ENCODE data around the gene IFT81. TPM values are rescaled to one million over a fixed set of nuclear protein-coding genes. Genes with fewer than 3 reads are reported as not detected.

The IFT81 gene
- total RNA-seq, 1 donor from 2014 or later = 18.3 TPM

DNA sequence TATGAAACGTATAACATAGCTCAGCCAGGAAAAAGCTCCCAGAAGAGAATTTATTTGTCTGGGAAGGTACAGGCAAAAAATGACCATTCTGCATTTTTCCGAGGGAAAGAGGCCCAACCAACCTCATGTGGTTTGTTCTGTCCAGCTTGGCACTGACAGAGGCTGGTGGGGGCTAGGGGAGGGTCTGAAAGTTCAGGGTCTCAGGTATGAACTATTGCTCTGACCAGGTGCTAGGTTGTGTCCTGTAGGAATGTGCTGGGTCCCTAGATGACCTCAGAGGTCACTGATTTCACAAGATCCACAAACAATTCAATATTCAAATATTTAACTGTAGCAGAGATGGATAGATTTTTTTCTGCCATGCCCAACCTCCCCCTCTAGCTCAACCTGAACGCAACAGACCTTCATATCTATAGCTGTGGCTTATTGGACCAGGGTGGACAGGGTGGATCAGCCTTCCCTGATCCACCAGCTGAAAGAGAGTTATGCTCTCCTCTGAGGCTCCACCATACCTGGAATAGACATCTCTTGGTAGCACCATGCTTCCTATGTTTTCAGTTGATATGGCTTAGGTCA, 32.9 kb upstream of the IFT81 start:
- no peaks in the 10 kb centered on the region for H3K27me3 ChIP-seq (ENCODE audit: control insufficient read depth in 3 of 3, insufficient read depth in 3 of 3, low read length in 3 of 3)

DNA sequence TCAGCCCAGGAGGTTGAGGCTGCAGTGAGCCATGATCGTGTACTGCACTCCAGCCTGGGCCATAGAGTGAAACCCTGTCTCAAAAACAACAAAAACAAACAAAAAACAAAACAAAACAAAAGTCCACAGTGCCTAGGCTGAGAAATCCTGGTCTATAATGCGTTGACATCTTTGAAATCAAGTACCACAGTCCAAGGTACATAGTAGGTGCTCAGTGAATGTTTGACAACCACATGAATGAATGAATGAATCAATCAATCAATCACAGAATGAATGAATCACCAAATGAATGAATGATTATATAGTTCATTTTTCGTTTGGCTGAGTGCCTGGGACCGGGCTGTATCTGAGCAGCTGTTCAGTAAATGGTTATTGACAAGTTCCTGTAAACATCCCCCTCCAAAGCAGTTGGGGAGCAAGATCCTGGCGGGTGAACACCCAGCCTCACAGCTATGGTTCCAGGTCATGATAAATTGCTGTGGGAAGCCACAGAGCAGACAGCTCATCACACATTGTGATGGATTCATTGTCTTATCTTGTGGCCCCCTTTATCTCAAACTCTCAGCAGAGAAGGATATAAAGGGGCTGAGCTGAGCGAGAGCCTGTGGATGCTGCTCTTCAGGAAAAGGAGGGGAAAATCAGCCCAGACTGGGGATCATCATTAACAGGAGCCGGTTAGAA, 30.4 kb upstream of the IFT81 start:
- no peak overlapping the region for H3K27ac ChIP-seq (ENCODE audit: low read depth, low read length)
- H3K9me3 ChIP-seq (ENCODE audit: control insufficient read depth in 3 of 3, low read length in 3 of 3) = no peaks in the 10 kb centered on the region
- no peaks in the 10 kb centered on the region for H3K4me1 ChIP-seq (ENCODE audit: control insufficient read depth in 3 of 3, insufficient read depth in 3 of 3, low read length in 3 of 3)
- H3K4me3 ChIP-seq (ENCODE audit: low read length in 3 of 3) = no peak overlapping the region
- H3K27me3 ChIP-seq (ENCODE audit: control insufficient read depth in 3 of 3, insufficient read depth in 3 of 3, low read length in 3 of 3) = no peaks in the 10 kb centered on the region
- H3K36me3 ChIP-seq (ENCODE audit: control insufficient read depth in 3 of 3, insufficient read depth in 3 of 3, low read length in 3 of 3) = no peaks in the 10 kb centered on the region
- H3K9ac ChIP-seq (ENCODE audit: low read depth in 1 of 3, low read length in 3 of 3) = no peak overlapping the region

More for the DNA sequence above, 32.9 kb upstream of the IFT81 start:
- Histone ChIP-seq H3K27ac (ENCODE audit: low read depth, low read length) (no peak overlapping the region), H3K9ac (ENCODE audit: low read depth in 1 of 3, low read length in 3 of 3) (no peak overlapping the region), H3K4me1 (ENCODE audit: control insufficient read depth in 3 of 3, insufficient read depth in 3 of 3, low read length in 3 of 3) (no peaks in the 10 kb centered on the region), H3K36me3 (ENCODE audit: control insufficient read depth in 3 of 3, insufficient read depth in 3 of 3, low read length in 3 of 3) (no peaks in the 10 kb centered on the region), H3K4me3 (ENCODE audit: low read length in 3 of 3) (no peak overlapping the region), H3K9me3 (ENCODE audit: control insufficient read depth in 3 of 3, low read length in 3 of 3) (no peaks in the 10 kb centered on the region)

DNA sequence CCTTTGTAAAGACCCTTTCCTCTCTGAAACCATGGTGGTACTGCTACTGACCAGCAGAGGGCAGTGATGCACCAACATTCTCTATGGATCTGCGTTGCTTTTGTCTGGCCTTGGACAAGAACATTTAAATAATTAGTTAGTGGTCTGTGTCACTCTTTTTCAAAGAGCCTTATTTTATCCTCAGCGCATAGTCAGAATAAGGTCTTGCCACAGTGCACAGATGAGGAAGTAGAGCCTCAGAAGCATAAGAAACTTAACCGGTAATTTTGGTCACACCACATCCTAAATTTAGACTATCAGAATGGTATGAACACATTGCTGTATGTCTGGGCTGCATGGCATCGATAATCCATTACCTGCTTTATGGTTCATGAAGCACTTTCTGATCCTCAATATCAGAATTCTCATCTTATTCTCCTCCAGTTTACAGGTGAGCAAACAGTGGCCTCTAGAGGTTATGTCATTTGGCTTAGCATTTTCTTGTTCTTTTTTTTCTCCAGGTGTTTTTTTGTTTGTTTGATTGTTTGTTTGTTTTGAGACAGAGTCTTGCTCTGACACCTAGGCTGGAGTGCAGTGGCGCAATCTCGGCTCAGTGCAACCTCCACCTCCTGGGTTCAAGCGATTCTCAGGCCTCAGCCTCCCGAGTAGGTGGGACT, 23.7 kb upstream of the IFT81 start:
- Histone ChIP-seq H3K4me3 (ENCODE audit: low read length in 3 of 3) (peak overlapping the region in 1 of 3 donors; percentile 51), H3K27ac (ENCODE audit: low read depth, low read length) (no peak overlapping the region), H3K9ac (ENCODE audit: low read depth in 1 of 3, low read length in 3 of 3) (peak overlapping the region in 1 of 3 donors; percentile 17)

DNA sequence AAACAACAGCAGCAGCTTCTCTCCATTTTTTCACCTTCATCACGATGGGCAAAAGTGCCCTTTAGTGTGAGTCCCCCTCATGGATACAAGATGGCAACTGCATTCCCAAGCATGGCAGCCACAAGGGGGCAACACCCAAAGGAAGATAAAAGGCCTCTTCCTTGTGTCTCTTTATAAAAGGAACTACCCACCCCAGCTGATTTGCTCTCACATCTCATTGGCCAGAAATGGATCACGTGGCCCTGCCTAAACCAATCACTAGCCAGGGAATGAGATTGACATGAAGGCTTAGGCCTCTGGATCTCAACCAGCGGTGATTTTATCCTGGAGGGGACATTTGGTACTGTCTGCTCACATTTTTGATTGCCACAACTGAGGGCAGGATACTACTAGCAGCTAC, 21.9 kb upstream of the IFT81 start:
- H3K27ac ChIP-seq (ENCODE audit: low read depth, low read length) = no peak overlapping the region
- no peak overlapping the region for H3K4me3 ChIP-seq (ENCODE audit: low read length in 3 of 3)
- no peaks in the 10 kb centered on the region for H3K27me3 ChIP-seq (ENCODE audit: control insufficient read depth in 3 of 3, insufficient read depth in 3 of 3, low read length in 3 of 3)
- H3K4me1 ChIP-seq (ENCODE audit: control insufficient read depth in 3 of 3, insufficient read depth in 3 of 3, low read length in 3 of 3) = peaks cover 5 to 10% (median 8%) of the 10 kb centered on the region in 3 donors
- H3K9me3 ChIP-seq (ENCODE audit: control insufficient read depth in 3 of 3, low read length in 3 of 3) = no peaks in the 10 kb centered on the region
- H3K9ac ChIP-seq (ENCODE audit: low read depth in 1 of 3, low read length in 3 of 3) = no peak overlapping the region
- H3K36me3 ChIP-seq (ENCODE audit: control insufficient read depth in 3 of 3, insufficient read depth in 3 of 3, low read length in 3 of 3) = no peaks in the 10 kb centered on the region

More for the DNA sequence above, 23.7 kb upstream of the IFT81 start:
- H3K27me3 ChIP-seq (ENCODE audit: control insufficient read depth in 3 of 3, insufficient read depth in 3 of 3, low read length in 3 of 3) = no peaks in the 10 kb centered on the region
- H3K9me3 ChIP-seq (ENCODE audit: control insufficient read depth in 3 of 3, low read length in 3 of 3) = no peaks in the 10 kb centered on the region
- H3K36me3 ChIP-seq (ENCODE audit: control insufficient read depth in 3 of 3, insufficient read depth in 3 of 3, low read length in 3 of 3) = no peaks in the 10 kb centered on the region
- H3K4me1 ChIP-seq (ENCODE audit: control insufficient read depth in 3 of 3, insufficient read depth in 3 of 3, low read length in 3 of 3) = peaks cover 5 to 10% (median 7%) of the 10 kb centered on the region in 3 donors

DNA sequence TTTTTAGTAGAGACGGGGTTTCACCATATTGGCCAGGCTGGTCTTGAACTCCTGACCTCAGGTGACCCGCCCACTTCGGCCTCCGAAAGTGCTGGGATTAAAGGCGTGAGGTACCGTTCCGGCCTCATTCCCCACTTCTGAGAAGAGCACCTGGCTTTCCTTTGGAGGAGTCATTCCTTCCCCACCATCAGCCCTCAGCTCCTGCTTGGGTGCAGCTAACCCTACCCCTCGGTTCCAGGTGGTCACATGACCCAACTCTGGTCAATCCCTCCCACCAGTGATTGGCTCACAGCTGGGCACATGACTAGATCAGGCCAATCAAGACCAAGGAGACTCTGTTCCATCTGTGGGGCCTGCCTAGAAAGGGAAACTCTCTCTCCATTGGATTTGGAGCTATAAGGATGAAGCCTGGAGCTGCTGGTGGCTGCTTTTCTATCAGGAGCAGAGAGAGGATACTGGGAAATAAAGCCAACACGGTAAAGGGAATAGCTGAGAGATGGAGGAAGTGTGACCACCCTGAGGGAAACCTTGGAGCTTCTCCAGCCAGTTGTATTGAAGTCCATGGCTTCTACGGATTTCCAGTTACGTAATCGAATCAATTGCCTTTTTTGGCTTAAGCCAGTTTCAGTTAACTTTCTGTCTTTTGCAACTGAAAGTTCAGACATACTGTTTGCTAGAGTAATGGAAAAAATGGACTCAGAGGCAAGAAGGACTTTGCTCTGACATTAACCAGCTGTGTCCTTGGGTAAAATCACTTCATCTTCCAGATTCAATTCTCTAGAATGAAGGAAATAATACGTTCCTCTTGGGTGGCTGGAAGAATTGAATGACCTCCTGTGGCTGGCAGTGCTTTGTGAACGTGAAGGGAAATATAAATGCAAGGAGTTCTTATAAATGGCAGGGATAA, 19.7 kb upstream of the IFT81 start:
- H3K36me3 ChIP-seq (ENCODE audit: control insufficient read depth in 3 of 3, insufficient read depth in 3 of 3, low read length in 3 of 3) = no peaks in the 10 kb centered on the region
- no peak overlapping the region for H3K9ac ChIP-seq (ENCODE audit: low read depth in 1 of 3, low read length in 3 of 3)
- no peak overlapping the region for H3K4me3 ChIP-seq (ENCODE audit: low read length in 3 of 3)
- H3K27ac ChIP-seq (ENCODE audit: low read depth, low read length) = peak overlapping the region; percentile 41
- no peaks in the 10 kb centered on the region for H3K27me3 ChIP-seq (ENCODE audit: control insufficient read depth in 3 of 3, insufficient read depth in 3 of 3, low read length in 3 of 3)
- H3K4me1 ChIP-seq (ENCODE audit: control insufficient read depth in 3 of 3, insufficient read depth in 3 of 3, low read length in 3 of 3) = peaks cover 18 to 30% (median 29%) of the 10 kb centered on the region in 3 donors
- H3K9me3 ChIP-seq (ENCODE audit: control insufficient read depth in 3 of 3, low read length in 3 of 3) = no peaks in the 10 kb centered on the region

DNA sequence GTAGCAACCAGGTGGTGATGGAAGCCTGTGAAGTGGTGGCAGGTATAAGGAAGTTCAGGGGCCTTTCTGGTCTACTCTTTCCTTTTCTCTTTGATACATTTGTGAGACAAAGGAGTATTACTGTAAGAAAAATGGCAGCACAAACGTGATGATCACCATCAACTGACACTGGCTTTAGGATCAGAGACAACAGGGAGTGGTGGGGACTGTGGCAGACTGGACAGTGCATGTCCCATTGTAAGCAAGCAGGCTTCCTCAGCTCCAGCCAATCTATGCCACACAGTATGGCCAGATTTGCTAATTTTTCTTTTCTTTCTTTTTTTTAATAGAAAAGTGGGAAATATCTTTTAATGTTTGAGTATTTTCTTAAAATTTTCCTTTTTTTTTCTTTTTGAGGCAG, 19.0 kb upstream of the IFT81 start:
- Histone ChIP-seq H3K27me3 (ENCODE audit: control insufficient read depth in 3 of 3, insufficient read depth in 3 of 3, low read length in 3 of 3) (no peaks in the 10 kb centered on the region), H3K36me3 (ENCODE audit: control insufficient read depth in 3 of 3, insufficient read depth in 3 of 3, low read length in 3 of 3) (no peaks in the 10 kb centered on the region), H3K9me3 (ENCODE audit: control insufficient read depth in 3 of 3, low read length in 3 of 3) (no peaks in the 10 kb centered on the region), H3K27ac (ENCODE audit: low read depth, low read length) (peak overlapping the region; percentile 41), H3K4me1 (ENCODE audit: control insufficient read depth in 3 of 3, insufficient read depth in 3 of 3, low read length in 3 of 3) (peaks cover 23 to 35% (median 34%) of the 10 kb centered on the region in 3 donors), H3K4me3 (ENCODE audit: low read length in 3 of 3) (no peak overlapping the region), H3K9ac (ENCODE audit: low read depth in 1 of 3, low read length in 3 of 3) (no peak overlapping the region)

DNA sequence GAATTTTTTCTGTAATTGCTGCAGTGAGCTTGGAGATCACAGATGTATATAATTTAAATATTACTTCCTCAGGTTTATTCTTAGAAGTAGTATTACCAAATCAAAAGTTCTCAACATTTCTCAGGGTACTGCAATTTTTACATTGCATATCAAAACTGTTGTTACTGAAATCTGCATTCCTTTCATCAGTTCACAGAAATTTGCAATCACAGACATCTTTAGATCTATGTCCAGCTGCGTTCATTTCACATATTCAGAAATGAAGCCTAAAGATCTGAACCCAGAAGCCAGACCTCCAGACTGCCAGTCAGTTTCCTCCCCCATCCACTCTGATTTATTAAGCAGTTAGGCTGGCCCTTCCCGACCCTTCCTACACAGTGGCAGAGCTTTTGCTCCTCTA, 18.2 kb upstream of the IFT81 start:
- Histone ChIP-seq H3K9me3 (ENCODE audit: control insufficient read depth in 3 of 3, low read length in 3 of 3) (no peaks in the 10 kb centered on the region), H3K27ac (ENCODE audit: low read depth, low read length) (no peak overlapping the region), H3K9ac (ENCODE audit: low read depth in 1 of 3, low read length in 3 of 3) (no peak overlapping the region), H3K27me3 (ENCODE audit: control insufficient read depth in 3 of 3, insufficient read depth in 3 of 3, low read length in 3 of 3) (no peaks in the 10 kb centered on the region), H3K4me3 (ENCODE audit: low read length in 3 of 3) (no peak overlapping the region), H3K4me1 (ENCODE audit: control insufficient read depth in 3 of 3, insufficient read depth in 3 of 3, low read length in 3 of 3) (peaks cover 19 to 34% (median 29%) of the 10 kb centered on the region in 3 donors), H3K36me3 (ENCODE audit: control insufficient read depth in 3 of 3, insufficient read depth in 3 of 3, low read length in 3 of 3) (no peaks in the 10 kb centered on the region)

DNA sequence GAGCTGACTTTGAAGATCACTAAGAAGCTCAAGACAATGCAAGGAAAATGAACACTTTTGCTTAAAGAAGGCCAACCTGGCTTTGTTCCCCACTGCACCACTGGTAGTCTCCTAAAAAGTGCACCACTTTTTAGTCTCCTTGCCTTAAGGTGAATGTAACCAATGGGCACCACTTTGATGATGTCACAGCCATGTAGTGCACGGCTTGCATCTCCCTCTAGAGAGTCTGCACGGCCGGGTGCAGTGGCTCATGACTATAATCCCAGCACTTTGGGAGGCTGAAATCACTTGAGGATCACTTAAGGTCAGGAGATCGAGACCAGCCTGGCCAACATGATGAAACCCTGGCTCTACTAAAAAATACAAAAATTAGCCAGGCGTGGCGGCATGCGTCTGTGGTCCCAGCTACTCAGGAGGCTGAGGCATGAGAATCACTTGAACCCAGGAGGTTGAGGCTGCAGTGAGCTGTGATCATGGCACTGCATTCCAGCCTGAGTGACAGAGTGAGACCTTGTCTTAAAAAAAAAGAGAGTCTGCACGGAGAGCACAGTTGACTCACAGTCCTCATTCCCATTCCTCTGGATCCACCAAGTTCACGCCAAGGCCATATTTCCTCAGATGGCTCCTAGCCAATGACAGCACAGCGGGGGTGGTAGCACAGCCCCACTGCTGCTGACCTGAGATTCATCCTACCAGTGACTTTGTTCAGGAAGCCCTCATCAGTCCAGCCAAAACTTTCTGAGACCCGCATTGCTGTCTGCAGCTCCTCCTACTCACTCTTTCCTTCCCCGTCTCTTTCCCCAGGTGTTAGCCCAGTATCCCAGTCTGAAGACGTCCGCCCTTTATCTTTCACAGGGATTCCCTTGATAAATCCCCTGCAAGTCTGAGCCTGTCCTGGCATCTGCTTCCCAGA, 16.5 kb upstream of the IFT81 start:
- Histone ChIP-seq H3K27ac (ENCODE audit: low read depth, low read length) (peak overlapping the region; percentile 86), H3K27me3 (ENCODE audit: control insufficient read depth in 3 of 3, insufficient read depth in 3 of 3, low read length in 3 of 3) (no peaks in the 10 kb centered on the region), H3K9ac (ENCODE audit: low read depth in 1 of 3, low read length in 3 of 3) (no peak overlapping the region), H3K36me3 (ENCODE audit: control insufficient read depth in 3 of 3, insufficient read depth in 3 of 3, low read length in 3 of 3) (no peaks in the 10 kb centered on the region), H3K4me1 (ENCODE audit: control insufficient read depth in 3 of 3, insufficient read depth in 3 of 3, low read length in 3 of 3) (peaks cover 19 to 34% (median 29%) of the 10 kb centered on the region in 3 donors), H3K4me3 (ENCODE audit: low read length in 3 of 3) (no peak overlapping the region), H3K9me3 (ENCODE audit: control insufficient read depth in 3 of 3, low read length in 3 of 3) (no peaks in the 10 kb centered on the region)

All from skeletal muscle tissue (tissue), 4 donors.